Psoas muscle (tissue), 8 donors: ENCODE results near the gene SCUBE1. TPM values are rescaled to one million over a fixed set of nuclear protein-coding genes. Genes with fewer than 3 reads are reported as not detected.

Experiments used
- ATAC-seq, 4 donors: fragments of 200-7000 bp; cut with Tn5 transposase; one replicate each; pipeline ENCODE4 v1.9.1; 2020; ENCODE audit warnings: moderate library complexity in 3 of 4, mild to moderate bottlenecking in 2 of 4
- DNase-seq, 2 donors: peaks; one replicate each; pipeline ENCODE4 v3.0.0-alpha.2; 2020
- H3K27ac ChIP-seq: fragments of 200-600 bp; one replicate; pipeline ENCODE4 v1.8.0; 2022
- H3K27me3 ChIP-seq, 3 donors: fragments of 200-600 bp in 1 of 3; one replicate each; pipeline versions ENCODE4 v1.6.1 to v1.8.0; 2013 to 2022; ENCODE audit warnings: low read length in 2 of 3, mild to moderate bottlenecking in 2 of 3, moderate library complexity in 1 of 3; ENCODE audit not compliant: insufficient read depth in 3 of 3
- H3K36me3 ChIP-seq, 2 donors: fragments of 200-600 bp in 1 of 2; one replicate each; pipeline versions ENCODE4 v1.6.1 to v1.8.0; 2013 to 2022; ENCODE audit warnings: low read depth in 1 of 2, mild to moderate bottlenecking in 1 of 2, moderate library complexity in 1 of 2; ENCODE audit not compliant: insufficient read depth in 1 of 2
- H3K4me1 ChIP-seq: fragments of 200-600 bp; one replicate; pipeline ENCODE4 v1.8.0; 2022
- H3K4me3 ChIP-seq: fragments of 200-600 bp; one replicate; pipeline ENCODE4 v1.8.0; 2022; ENCODE audit warnings: mild to moderate bottlenecking
- H3K9me3 ChIP-seq: fragments of 200-600 bp; one replicate; pipeline ENCODE4 v1.8.0; 2022
- WGBS, 3 donors: extraction: QIAGEN DNeasy Blood & Tissue Kit; methylation state at CpG; one replicate each; pipeline versions ENCODE4 v1.1.6 to v1.1.7; 2013; 5-methylcytosine and 5-hydroxymethylcytosine counted together
- intact Hi-C, 2 donors: fragments of 100-400 bp; cut with DNase I; formaldehyde crosslinking; loops; one replicate each; pipeline versions ENCODE4 v1.11.0 to v1.14.2; 2022
- polyA plus RNA-seq, 3 donors: library from polyadenylated mRNA; stranded (reverse); fragments of 200-250 nt; gene quantifications; one replicate each; pipeline ENCODE4 v1.2.3, GENCODE V29; 2013
- total RNA-seq, 4 donors: library from RNA; stranded (reverse); fragmentation: NEBNext Ultra II Directional in 2 of 4; extraction: Animal tissue kit (Norgen Biotek cat#: 25700) in 2 of 4; gene quantifications; one replicate each; pipeline versions ENCODE4 v1.2.1 to v1.2.4, GENCODE V29; 2021 to 2023
- TF ChIP-seq, protein P1 (sequence below): fragments of 200-600 bp; IDR thresholded peaks from one replicate; pipeline ENCODE4 v1.8.0; 2022; ENCODE audit warnings: antibody characterized with exemption
- donor health status: healthy with polysubstance abuse.
- donor health status: DM: no; HTN: no; CAD: no; lungs with moderate emphysema.
- donor health status: Bipolar disorder and iron deficiency.
- donor health status: healthy.
- donor health status: DM: yes; HTN: yes; CAD: no.
- donor health status: DM: no; HTN: no; CAD: no.
- donor health status: DM: no; HTN: no; CAD: no.
- donor health status: DM: yes; HTN: yes; CAD: no.

Gene SCUBE1
- total and polyA plus RNA-seq, 7 donors, result 0.04 to 0.19 (median 0.08) TPM

DNA sequence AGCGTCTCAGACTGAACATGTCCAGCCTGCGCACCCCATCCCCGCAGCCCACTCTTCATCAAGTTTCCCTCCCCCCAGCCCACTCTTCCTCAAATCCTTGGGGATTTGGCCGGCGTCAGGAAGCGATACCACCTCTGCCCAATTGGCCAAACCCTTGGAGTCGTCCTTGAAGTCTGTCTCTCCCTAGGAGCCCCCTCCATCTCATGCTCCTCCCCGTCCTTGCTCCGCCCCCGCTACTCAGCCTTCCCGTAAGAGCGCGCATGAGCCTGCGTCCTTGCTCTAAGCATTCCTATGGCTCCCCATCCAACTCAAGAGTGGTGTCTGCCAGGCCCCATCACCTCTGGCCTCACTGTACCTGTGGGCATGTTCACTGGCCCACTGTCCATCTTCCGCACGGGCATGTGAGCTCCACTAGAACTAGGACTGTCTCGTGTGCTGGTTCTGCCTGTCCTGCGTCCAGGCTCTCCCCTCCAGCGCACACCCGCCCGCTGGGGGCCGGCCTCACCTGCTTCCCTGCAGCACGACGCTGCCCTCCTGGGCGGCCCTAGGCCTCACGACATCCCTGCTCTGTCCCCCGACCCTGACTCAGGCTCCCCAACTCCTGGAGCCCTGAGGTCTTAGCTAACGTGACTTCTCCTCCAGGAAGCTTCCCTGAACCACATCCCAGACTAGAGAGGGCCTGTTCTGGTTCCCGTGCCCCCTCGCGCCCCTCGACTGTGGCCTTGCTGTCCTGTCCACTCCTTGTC, 125.7 kb downstream of the SCUBE1 start:
- Histone ChIP-seq H3K27ac (no peak overlapping the region), H3K36me3 (no peaks in the 10 kb centered on the region), H3K4me3 (no peak overlapping the region), H3K9me3 (no peaks in the 10 kb centered on the region), H3K4me1 (no peaks in the 10 kb centered on the region), H3K27me3 (peaks cover 0 to 18% (median 1%) of the 10 kb centered on the region in 3 donors)
- ATAC-seq (no peak), DNase-seq (no peak)
- TF ChIP-seq, protein P1, sequence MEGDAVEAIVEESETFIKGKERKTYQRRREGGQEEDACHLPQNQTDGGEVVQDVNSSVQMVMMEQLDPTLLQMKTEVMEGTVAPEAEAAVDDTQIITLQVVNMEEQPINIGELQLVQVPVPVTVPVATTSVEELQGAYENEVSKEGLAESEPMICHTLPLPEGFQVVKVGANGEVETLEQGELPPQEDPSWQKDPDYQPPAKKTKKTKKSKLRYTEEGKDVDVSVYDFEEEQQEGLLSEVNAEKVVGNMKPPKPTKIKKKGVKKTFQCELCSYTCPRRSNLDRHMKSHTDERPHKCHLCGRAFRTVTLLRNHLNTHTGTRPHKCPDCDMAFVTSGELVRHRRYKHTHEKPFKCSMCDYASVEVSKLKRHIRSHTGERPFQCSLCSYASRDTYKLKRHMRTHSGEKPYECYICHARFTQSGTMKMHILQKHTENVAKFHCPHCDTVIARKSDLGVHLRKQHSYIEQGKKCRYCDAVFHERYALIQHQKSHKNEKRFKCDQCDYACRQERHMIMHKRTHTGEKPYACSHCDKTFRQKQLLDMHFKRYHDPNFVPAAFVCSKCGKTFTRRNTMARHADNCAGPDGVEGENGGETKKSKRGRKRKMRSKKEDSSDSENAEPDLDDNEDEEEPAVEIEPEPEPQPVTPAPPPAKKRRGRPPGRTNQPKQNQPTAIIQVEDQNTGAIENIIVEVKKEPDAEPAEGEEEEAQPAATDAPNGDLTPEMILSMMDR, result no peak
- intact Hi-C loops, result no loop called here
- WGBS, 3 donors, result 73 to 81% (median 76%) methylated on average over 30 to 32 of the region's 32 CpGs

DNA sequence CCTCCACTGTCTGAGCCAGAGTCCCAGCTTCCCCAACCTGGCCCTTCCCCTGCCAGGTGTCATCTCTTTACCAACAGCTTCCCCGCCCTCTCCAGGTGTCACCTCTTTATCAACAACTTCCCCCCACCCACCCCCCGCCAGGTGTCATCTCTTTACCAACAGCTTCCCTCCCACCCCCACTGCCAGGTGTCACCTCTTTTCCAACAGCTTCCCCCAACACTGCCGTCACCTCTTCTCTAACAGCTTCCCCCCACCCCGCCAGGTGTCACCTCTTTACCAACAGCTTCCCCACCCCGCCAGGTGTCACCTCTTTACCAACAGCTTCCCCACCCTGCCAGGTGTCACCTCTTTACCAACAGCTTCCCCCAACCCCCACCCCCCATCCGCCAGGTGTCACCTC, 126.4 kb downstream of the SCUBE1 start:
- TF ChIP-seq, protein P1, result no peak
- Histone ChIP-seq H3K4me3 (no peak overlapping the region), H3K9me3 (no peaks in the 10 kb centered on the region), H3K4me1 (no peaks in the 10 kb centered on the region), H3K27ac (no peak overlapping the region), H3K36me3 (no peaks in the 10 kb centered on the region), H3K27me3 (peaks cover 0 to 16% (median 1%) of the 10 kb centered on the region in 3 donors)
- intact Hi-C loops, result no loop called here
- WGBS, 3 donors, result 72 to 100% (median 93%) methylated on average over 4 to 6 of the region's 6 CpGs
- DNase-seq, result no peak
- ATAC-seq, result no peak

DNA sequence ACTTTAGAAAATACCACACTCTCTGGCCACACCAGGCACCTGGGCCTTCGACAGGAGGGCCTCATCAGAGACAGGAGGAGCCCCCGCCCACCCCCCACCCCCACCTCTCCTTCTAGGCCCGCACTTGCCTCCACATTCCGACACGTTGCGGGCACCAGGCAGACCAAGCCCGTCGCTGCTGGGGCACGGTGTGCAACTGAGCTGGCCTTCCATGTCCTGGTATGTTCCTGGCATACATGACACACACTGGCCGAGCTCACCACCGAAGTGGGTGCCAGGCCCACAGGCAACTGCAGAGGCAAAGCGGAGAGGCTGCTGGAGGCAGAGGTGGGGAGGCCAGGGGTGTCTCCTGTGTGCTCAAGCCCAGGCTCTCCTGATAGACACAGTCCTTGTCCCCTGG, 129.2 kb downstream of the SCUBE1 start:
- 68 to 77% (median 69%) methylated on average over 12 of the region's 12 CpGs for WGBS, 3 donors
- Histone ChIP-seq H3K9me3 (no peaks in the 10 kb centered on the region), H3K27me3 (peaks cover 0 to 16% (median 1%) of the 10 kb centered on the region in 3 donors), H3K27ac (no peak overlapping the region), H3K4me1 (no peaks in the 10 kb centered on the region), H3K36me3 (no peaks in the 10 kb centered on the region), H3K4me3 (no peak overlapping the region)
- no peak for DNase-seq
- no peak for ATAC-seq
- intact Hi-C loops, result no loop called here
- TF ChIP-seq, protein P1, result no peak

DNA sequence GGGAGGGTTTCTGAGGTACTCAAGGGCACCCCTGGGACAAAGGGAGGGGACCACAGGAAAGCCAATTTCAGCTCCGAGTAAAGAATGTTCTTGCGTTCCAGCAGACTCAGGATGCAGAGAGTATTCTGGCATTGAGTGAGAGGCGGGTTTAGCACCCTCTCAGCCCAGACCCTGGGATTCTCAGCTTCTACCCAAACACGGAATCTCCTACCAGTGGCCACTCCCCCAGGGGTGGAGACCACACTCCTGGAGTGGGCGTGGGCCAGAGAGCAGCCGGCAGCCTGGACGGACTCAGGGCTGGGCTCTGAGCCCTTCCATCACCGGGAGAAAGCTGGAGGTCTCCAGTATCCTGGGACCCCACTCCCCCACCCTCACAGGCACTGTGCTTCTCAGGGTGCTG, 130.1 kb downstream of the SCUBE1 start:
- DNase-seq (no peak), ATAC-seq (no peak)
- H3K9me3 ChIP-seq, result no peaks in the 10 kb centered on the region
- intact Hi-C loops, result no loop called here
- TF ChIP-seq, protein P1, result no peak
- H3K27me3 ChIP-seq, result peaks cover 0 to 13% (median 1%) of the 10 kb centered on the region in 3 donors
- no peaks in the 10 kb centered on the region for H3K36me3 ChIP-seq
- H3K27ac ChIP-seq, result no peak overlapping the region
- H3K4me3 ChIP-seq, result no peak overlapping the region
- 21 to 33% (median 24%) methylated on average over 8 of the region's 8 CpGs for WGBS, 3 donors
- no peaks in the 10 kb centered on the region for H3K4me1 ChIP-seq
